Measurements from ENCODE around the gene C6orf136. TPM values are rescaled to one million over a fixed set of nuclear protein-coding genes. Genes with fewer than 3 reads are reported as not detected.
A peak's percentile ranks its signal among the peaks of the same experiment; 100 is the strongest.

Gene C6orf136
- total and polyA plus RNA-seq, 9 of the 15 experiments (the other 6 are each of a cell fraction or from before 2014, with no cell fraction given), result 14.1 to 63.1 (median 18.4) TPM

DNA sequence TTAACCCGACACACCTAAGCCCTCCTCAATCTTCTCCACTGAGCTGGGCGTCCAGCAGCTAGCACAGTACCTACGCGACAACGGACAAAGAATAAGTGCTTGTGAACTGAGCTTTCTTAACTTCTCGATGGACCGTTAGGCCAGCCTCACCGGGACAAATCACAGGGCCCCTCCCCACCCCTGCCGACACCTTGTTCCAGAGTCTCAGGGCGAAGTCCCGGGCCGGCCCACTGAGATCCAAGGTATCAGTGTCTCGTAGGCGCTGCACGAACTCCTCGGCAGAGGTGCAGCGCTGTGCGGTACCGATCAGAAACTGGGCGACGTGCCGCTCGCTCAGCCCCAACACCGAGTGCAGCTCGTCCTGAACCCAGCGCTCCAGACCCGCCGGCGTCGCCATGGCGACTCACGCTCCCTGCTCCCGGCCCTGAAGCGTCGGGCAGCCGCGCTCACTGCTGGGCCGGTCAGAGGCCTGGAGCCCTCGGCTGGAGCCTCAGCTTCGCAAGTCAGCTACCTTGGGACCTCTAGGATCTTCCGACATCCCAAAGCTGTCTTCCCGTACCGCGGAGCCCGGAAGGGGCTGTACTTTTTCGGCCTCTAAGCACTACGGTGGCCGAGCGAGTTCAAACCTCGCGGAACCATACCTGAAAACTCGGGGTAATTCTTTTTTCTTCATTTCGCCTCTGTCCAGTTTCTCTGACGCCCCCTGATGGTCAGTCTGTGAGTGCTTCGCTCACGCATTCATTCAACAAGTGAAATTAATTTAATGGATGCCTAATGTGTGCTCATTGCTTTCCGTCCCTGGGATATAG is 25.7 kb downstream of the C6orf136 start, which contains the start of gene DHX16:
DHX16 (minus strand) TSS at position 562 of the 809 bp plus-strand sequence; CDS start at position 397, 165 bp downstream.
- FAIRE-seq (peak; percentile 99), DNase-seq (ENCODE audit: extremely low read depth in 1 of 4, low spot score in 3 of 4) (peak; percentile 85 to 99 (median 90)), ATAC-seq (peak; percentile 89)
- Histone ChIP-seq H3K79me2 (ENCODE audit: control insufficient read depth, insufficient read depth, low read length) (peaks cover 20% of the 10 kb centered on the region), H3K4me3 (peak within 1 kb of the TSS; percentile 83), H3K4me2 (ENCODE audit: insufficient read depth, low read length) (peak within 1 kb of the TSS; percentile 98), H3K36me3 (ENCODE audit: control insufficient read depth, insufficient read depth, low read length) (peaks cover 43% of the 10 kb centered on the region), H3K4me1 (replicated peaks in 1 of 2; ENCODE audit: control insufficient read depth in 2 of 2, insufficient read depth in 2 of 2, low read length in 2 of 2) (peaks cover 7 to 27% of the 10 kb centered on the region in 2 experiments), H3K9me1 (ENCODE audit: control insufficient read depth, insufficient read depth, low read length) (peaks cover 6% of the 10 kb centered on the region), H3K27me3 (ENCODE audit: control insufficient read depth in 2 of 2, insufficient read depth in 2 of 2, low read length in 2 of 2) (no peaks in the 10 kb centered on the region), H3K9me3 (replicated peaks; ENCODE audit: control insufficient read depth, insufficient read depth, low read depth, low read length) (no peaks in the 10 kb centered on the region), H3K9ac (ENCODE audit: insufficient read depth in 1 of 2, low read depth in 2 of 2, low read length in 2 of 2) (peak within 1 kb of the TSS; percentile 78 to 98), H4K20me1 (replicated peaks; ENCODE audit: control insufficient read depth, insufficient read depth, low read length) (no peaks in the 10 kb centered on the region), H3K27ac (ENCODE audit: extremely low read depth, low read depth, low read length) (peak within 1 kb of the TSS; percentile 60), H2AFZ (ENCODE audit: low read depth, low read length) (peak within 1 kb of the TSS; percentile 91)
- in situ Hi-C loops (cut with MboI) (loop anchor here (5.0 to 10.0 kb wide), 3 partner anchors 52 to 412 kb away; partner anchors contain the start of gene TUBB), intact Hi-C loops (cut with micrococcal nuclease) (loop anchor here (1.0 to 5.0 kb wide), 4 partner anchors 58 to 190 kb away; partner anchors contain the start of genes GNL1 and PRR3)
- TSS peak; percentile 53 for BruUV-seq (replicated peaks)
- ChIA-PET CTCF (ENCODE audit: low intra/inter-chr PET ratio) (interaction anchor here (0.7 to 2.2 kb wide), 6 partner anchors 47 to 191 kb away, joined by 3 to 9 read pairs (median 4); partner anchors contain the start of gene TUBB), POLR2A (interaction anchor here (0.7 to 2.5 kb wide), 17 partner anchors 9 to 125 kb away, joined by 3 to 21 read pairs (median 5); partner anchors contain the start of gene PRR3)
- under 1% methylated on average over 57 of the region's 57 CpGs for WGBS (ENCODE audit: insufficient coverage, low coverage, missing lambda C conversion rate)
- peak; percentile 25; the same call in 1 of the 2 replicates for TF ChIP-seq DEAF1 (CRISPR knock-in tag; IDR thresholded peaks at IDR 0.05)
- TF ChIP-seq SREBF1 (IDR thresholded peaks at IDR 0.05; ENCODE audit: borderline replicate concordance, low read depth, low read length), result no peak
- no peak for TF ChIP-seq BCL6 (CRISPR knock-in tag; IDR thresholded peaks at IDR 0.05)
- TF ChIP-seq CREB1 (IDR thresholded peaks at IDR 0.05), result 0 out of 2 replicates have a peak, but pooled peaks have one; percentile 45
- 0 out of 2 replicates have a peak, but pooled peaks have one; percentile 16 for TF ChIP-seq CREB1 (CRISPR knock-in tag; IDR thresholded peaks at IDR 0.05)
- TF ChIP-seq ILK (tag; IDR thresholded peaks at IDR 0.05; ENCODE audit: borderline replicate concordance, low read depth), result no peak
- TF ChIP-seq PCBP1 (IDR thresholded peaks at IDR 0.05; ENCODE audit: low read depth, low read length, poor library complexity, severe bottlenecking), result no peak
- TF ChIP-seq NRF1 (conservative IDR thresholded peaks at IDR 0.05 in 1 of 2, IDR thresholded peaks at IDR 0.05 in 1 of 2), result peak; percentile 45 to 63; a peak in 3 of 4 replicates
- TF ChIP-seq STAT5A (IDR thresholded peaks at IDR 0.05; ENCODE audit: borderline replicate concordance, low read length), result 0 out of 2 replicates have a peak, but pooled peaks have one; percentile 36
- TF ChIP-seq, protein P1, sequence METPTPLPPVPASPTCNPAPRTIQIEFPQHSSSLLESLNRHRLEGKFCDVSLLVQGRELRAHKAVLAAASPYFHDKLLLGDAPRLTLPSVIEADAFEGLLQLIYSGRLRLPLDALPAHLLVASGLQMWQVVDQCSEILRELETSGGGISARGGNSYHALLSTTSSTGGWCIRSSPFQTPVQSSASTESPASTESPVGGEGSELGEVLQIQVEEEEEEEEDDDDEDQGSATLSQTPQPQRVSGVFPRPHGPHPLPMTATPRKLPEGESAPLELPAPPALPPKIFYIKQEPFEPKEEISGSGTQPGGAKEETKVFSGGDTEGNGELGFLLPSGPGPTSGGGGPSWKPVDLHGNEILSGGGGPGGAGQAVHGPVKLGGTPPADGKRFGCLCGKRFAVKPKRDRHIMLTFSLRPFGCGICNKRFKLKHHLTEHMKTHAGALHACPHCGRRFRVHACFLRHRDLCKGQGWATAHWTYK (CRISPR knock-in tag; IDR thresholded peaks at IDR 0.05), result peak; percentile 82
- peak; percentile 99 for TF ChIP-seq ARID4B (CRISPR knock-in tag; IDR thresholded peaks at IDR 0.05)

All from K562 (cell line).